GM18867 (cell line): ENCODE measurements around the gene FLT3.
A peak's percentile ranks its signal among the peaks of the same experiment; 100 is the strongest.
"Not testable (repeated sequence)": the region's sequence is repeated elsewhere in the genome, so short reads cannot be mapped to it uniquely, and the experiment has no call there.

Experiments used
- ATAC-seq: cut with Tn5 transposase; IDR thresholded peaks from one replicate; pipeline ENCODE4 v1.9.1; 2021; ENCODE audit warnings: mild to moderate bottlenecking, moderate library complexity; ENCODE audit not compliant: unreplicated experiment

Gene FLT3

DNA sequence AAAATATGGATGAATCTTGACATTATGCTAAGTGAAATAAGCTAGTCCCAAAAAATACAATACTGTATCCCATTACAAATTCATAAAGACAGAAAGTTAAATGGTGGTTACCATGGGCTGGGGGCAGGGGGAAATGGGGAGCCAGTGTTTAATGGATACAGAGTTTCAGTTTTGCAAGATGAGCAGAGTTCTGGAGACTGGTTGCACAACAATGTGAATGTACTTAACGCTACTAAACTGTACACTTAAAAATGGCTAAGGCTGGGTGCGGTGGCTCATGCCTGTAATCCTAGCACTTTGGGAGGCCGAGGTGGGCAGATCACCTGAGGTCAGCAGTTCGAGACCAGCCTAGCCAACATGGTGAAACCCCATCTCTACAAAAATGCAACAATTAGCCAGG, 1.5 kb upstream of the FLT3 start:
- ATAC-seq = not testable (repeated sequence)

DNA sequence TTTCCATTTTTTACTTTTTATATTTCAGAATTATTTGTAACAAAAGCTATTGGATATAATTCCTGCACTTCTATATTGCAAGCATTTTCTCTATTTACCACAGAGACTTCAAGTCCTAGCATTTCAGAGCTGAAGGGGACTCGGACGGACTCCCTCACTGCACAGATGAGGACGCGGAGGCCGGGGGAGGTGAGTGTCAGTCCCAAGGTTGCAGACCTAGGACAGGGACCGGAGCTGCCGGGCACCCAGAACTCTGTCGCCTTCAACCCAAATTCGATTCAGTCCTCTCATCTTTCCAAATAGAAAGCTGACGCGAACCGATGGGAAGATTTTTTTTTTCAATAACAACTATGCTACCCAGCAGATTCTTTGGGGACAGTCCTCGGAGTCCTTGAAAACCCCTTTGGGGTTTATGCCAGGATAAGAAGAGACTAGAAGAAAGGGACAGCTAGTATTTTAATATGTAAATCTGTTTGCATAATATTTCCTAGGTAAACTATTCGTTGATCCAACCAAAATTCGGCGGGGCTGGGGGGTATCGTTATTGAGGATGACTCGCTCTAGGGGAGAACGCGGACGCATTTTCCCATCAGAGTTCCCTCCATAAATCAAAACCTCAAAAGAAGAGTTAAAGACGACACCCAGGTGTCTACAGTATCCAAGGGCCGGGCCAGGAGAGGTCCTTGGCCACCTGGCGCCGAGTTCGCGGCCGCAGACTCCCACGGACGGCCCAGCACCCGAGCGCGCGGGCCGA, 803 bp downstream of the FLT3 start:
- ATAC-seq = no peak

DNA sequence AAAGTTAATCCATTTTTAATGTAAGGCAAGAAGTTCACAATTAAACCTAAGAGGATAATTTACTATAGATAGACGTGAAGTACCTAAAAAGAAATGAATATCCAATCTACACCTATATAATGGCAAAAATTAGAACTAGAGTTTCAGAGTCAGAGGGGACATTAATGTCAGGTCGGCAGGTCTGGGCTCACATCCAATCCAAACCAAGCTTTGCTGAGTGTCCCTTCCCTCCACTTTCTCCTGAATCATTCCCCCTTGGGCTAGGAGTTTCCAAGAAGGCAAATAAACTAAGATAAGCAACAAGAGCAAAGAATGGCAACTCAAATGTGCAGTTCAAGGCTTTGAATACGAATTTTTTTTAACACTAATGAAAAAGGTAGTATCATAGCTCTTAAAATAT, 2.9 kb downstream of the FLT3 start:
- ATAC-seq = no peak

DNA sequence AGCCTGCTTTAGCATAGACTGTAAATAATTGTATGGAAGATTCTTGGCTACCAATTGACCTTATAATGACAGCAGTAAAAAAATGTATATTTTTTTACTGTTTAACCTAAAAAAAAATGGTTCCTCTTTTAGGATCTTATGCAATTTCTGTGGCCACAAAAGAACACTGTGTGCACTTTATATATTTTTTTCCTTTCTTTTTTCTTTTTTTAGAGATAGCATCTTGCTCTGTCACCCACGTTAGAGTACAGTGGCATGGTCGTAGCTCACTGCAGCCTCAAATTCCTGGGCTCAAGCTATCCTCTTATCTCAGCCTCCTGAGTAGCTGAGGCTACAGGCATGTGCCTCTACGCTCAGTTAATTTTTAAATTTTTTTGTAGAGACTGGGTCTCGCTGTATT, 6.1 kb downstream of the FLT3 start:
- no peak for ATAC-seq

DNA sequence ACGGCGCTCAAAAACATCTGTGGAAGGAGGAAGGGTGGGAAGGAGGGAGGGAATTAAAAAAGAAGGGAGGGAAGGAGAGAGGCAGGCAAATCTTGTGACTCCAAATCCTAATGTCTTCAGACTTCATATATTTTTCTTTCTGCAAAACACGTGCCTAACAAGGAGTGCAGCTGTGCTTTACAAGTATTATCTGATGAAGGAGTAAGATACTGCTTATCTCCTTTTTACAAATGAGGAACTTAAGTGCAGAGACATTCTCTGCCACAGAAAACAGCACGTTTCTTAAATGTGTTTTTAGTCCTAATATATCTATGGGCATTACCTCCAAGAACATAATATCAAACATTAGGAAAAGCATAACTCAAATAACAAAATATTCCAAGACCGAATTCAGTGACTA, 6.5 kb downstream of the FLT3 start:
- no peak for ATAC-seq

DNA sequence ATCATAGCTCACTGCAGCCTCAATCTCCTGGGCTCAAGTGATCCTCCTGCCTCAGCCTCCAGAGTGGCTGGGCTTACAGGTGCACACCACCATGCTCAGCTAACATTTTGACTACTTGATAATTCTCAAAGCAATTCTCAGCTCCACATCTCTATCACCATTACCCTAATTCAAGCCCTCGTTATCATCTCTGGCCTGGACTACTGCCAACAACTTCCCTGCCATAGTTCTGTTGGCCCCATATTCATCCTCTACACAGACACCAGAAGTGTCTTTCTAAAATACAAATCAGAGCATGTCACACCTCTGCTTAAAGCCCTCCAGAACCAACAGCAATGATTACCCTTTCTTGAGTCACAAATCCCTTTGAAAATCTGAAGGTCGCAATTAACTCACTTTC, 7.9 kb downstream of the FLT3 start:
- no peak for ATAC-seq

DNA sequence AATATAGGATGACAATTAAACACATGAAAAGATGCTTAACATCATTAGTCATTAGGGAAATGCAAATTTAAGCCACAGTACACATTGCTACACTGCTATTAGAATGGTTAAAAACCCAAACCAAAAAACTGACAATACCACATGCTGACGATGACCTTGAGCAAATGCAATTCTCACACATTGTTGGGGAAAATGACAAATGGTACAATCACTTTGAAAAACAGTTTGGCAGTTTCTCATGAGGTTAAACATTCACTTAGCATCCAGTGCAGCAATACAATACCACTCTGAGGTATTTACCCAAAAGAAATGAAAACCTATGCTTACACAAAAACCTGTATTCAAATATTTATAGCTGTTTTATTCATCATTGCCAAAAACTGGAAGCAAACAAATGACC, 11.3 kb downstream of the FLT3 start:
- peak; percentile 40 for ATAC-seq

DNA sequence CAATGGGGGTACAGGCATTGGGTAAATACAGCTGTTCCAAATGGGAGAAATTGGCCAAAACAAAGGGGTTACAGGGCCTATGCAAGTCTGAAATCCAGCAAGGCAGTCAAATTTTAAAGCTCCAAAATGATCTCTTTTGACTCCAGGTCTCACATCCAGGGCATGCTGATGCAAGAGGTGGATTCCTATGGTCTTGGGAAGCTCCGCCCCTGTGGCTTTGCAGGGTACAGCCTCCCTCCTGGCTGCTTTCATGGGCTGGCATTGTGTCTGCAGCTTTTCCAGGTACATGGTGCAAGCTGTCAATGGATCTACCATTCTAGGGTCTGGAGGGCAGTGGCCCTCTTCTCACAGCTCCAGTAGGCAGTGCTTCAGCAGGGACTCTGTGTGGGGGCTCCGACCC, 22.6 kb downstream of the FLT3 start:
- ATAC-seq = not testable (repeated sequence)

DNA sequence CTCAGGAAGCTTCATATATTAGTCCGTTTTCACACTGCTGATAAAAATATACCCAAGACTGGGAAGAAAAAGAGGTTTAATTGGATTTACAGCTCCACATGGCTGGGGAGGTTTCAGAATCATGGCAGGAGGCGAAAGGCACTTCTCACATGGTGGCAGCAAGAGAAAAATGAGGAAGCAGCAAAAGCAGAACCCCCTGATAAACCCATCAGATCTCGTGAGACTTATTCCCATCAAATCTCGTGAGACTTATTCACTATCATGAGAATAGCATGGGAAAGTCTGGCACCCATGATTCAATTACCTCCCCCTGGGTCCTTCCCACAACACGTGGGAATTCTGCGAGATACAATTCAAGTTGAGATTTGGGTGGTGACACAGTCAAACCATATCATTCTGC, 23.1 kb downstream of the FLT3 start:
- no peak for ATAC-seq

DNA sequence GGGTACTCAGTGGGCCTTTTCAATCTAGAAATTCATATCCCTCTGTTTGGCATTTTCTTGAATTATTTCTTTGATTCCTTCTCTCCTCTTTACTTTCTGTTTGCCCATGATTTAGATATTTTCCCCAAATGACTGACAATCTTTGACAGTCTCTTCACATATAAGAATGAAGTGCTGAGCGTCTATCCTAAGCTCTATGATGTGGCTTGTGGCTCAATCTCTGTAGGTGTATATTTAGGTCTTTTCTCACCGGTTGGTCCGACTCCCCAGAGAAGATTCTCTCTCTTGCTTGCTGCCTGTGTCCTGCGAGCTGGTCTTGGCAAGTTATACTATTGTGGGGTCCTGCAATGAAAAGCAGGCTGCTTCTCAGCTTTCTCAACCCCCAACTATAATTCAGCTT, 29.0 kb downstream of the FLT3 start:
- ATAC-seq = no peak

DNA sequence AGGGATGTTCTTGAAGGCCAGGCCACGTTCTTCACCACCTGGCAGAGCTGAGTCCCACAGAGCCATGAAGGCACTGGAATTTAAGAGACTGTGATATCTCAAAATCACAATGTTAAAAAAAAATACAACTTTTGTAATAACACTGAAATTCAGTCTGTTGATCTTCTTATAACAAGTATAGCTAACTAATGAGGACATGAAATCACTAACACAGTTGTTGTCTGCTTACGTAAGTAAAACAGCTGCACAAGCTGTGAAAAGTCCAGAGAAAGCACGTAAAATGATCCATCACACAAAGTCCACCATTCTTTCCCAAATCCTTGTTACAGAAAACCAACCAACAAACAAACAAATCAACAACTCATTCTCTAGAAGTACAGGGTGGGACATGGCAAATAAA, 32.9 kb downstream of the FLT3 start:
- no peak for ATAC-seq

DNA sequence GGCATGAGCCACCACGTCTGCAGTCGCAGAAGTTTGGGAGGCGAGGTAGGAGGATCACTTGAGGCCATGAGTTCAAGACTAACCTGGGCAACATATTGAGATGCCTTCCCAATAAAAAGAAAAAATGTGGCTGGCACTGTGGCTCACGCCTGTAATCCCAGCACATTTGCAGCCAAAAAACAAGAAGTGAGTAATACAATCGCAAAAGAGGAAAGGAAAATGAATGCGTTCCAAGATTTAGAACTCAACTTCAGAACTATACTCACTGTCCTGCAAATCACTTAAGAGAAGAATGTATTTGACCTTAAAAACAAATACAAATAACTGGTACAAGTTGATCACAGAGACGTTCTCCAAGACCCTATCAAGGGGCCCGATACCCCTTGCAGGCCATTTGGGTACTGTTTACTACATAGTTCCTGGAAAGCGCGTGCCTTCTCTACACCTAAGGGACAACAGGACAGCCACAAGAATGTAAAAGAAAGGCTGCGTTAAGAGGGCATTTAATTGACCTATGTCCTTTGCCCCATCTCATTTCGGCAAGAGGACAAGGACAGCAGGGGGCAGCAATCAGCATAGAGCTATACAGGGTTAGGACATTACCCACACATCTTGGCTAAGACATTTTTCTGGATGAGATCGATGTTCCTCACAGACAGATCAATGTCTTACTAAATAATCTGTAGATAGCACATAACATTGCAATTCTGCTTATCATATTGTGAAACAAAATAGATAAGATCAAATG, 41.3 kb downstream of the FLT3 start:
- no peak for ATAC-seq

DNA sequence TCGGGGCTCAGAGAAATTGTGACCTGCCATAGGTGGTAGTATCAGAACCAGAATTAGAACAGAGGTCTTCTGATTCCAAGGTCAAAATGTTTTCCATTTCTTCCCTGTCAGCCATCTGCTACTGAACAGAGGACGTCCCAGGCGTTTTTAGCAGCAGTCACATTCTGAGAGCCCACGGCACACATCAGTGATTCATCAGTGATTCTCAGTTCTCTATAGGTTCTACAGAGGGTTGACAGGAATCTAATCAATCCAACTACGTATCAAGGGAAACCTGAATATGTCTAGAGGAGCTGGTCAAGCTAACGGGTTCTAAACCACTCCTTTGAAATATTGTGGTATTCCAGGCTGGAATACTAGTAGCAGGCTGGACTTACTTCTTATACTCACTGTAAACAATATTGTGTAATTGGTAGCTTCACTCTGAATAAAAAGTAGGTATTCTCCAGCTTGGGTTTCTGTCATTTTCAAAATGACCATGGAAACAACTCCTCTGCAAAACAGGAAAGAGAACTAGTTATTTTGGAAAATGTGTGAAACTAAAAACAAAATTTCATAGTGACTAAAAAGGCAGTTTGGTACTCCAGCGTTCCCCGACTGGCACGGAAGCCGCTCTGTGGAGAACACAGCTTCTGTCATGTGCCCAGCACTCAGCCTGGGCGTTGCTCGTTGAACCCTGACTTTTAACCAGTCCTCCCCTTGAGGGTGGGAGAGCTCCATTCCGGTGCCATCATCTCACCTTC, 43.2 kb downstream of the FLT3 start:
- ATAC-seq = peak; percentile 71

DNA sequence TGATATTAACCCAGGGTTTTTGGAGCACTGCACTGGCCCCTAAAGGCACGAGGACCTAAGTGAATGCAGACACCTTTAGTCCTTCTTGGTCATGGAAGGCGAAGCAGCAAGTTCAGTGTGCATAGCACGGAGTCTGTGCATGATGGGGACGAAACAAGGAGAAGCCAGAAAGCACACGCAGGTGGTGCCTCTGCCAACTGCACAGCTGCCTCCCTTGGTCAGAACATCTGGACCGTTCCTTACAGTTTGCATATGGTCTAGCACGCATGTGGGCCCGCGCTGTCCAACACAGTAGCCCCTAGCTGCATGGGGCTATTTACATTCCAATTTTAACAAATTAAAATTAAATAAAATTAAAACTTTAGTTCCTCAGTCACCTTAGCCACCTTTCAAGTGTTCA, 44.0 kb downstream of the FLT3 start:
- ATAC-seq = no peak

DNA sequence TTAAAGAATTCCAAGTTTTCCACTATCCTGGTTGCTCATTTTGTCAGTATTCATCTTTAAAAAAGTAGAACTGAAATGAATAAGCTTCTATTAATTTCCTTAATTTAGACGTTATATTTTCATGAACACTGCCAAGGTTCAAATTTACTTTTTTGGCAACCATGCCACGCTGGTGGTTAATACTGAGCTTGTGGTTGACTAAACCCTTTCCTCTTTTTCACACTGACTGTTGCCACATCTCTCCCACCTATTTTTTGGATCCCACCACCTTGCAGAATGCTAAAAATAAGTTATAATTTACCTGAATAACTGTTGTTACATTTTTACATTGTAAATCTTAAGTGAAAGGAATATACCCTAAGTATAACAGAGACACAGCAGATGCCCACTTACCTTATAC, 45.0 kb downstream of the FLT3 start:
- no peak for ATAC-seq

DNA sequence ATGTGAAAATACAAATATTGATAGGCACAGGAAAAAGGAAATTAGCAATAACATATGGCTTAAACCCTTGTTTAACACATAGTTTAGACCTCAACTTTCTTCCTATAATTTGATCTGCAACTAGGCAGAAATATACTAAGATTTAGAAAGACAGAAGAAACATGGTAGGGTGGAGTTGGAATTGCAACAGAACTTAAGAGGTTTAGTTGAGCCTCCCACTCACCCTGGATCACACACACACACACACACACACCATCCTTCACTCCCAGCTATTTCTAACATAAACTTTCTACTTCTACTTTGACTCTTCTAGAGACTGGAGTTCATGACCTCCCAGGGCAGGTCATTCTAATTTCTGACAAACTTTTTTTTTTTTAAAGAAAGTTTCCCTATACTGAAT, 47.4 kb downstream of the FLT3 start:
- ATAC-seq = no peak

DNA sequence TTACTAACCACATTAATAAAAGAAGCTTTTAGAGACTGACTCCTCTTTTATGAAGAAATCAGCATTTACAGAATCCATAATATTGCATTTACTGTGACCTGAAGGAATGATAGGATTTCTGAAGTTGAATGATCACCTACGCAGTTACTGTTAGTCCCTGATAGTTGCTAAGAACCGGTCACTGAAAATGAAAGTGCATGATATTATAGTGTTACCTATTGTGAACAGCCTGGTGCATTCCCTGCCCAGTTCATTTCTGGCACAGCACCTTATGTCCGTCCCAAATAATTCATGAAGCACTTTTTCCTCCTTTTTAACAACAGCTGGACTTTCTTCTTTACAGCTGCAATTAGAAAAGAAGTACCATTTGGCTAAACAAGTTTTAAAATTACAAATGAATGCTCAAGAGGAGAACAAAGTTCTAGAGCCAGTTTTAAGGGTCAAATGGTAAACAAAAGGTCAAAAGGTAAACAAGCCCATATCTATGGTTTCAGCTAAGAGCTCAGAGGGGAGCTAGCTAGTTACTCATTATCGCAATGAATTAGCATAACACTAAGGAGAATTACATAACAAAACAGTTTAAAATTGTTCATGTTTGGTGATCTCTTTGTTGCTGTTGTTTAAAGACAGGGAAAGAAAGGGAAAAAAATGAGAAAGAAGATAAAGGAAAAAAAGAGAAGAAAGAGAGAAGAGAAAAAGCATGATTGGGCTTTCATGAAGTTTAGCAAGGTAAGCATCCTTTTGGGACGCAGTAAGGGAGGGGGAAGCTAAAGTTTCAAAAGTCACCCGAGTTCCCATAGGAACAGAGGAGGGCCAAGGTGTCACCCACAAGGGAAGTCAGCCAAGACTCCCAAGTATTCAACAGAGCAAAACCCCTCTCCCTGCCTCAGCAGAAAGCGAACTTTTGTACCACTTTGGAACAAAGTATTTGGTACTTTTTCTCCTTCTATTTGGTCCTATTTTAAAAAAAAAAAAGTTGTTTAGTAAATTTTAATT, 50.2 kb downstream of the FLT3 start:
- ATAC-seq = peak; percentile 56

DNA sequence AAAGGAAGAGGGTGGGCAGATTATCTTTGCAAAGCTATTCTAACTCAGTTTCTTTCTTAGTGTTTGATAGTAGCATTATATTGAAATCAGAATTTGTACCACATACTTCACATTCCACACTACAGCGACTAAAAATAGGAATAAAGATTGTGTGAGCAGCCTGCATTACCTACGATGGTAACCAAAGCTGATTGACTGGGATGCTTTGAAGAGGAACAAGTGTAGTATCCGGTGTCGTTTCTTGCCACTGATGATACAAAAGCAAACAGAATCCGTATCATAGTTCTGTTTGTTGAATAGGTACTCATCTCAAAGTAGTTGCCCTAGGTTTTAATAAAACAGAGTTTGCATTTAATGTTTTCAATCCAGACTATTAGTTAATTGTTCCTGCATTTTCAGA, 51.2 kb downstream of the FLT3 start:
- peak; percentile 24 for ATAC-seq

DNA sequence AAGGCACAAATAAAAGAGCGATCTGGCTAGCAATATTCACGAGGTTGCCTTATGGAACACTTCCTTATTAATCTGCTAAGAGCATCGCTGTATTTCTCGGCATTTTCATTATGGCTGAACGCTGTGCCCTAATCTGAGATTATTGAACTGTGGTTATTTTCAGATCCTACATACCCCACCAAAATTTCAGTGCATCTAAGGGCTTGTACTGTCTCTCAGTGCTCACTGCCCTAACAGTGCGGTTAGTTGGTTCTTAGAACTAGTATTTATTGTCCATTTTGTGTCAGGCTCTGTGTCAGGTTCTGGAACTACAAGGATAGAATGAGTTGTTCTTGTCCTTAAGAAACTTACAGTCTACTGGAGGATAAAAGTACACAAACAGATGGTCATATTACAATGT, 51.6 kb downstream of the FLT3 start:
- ATAC-seq = no peak

DNA sequence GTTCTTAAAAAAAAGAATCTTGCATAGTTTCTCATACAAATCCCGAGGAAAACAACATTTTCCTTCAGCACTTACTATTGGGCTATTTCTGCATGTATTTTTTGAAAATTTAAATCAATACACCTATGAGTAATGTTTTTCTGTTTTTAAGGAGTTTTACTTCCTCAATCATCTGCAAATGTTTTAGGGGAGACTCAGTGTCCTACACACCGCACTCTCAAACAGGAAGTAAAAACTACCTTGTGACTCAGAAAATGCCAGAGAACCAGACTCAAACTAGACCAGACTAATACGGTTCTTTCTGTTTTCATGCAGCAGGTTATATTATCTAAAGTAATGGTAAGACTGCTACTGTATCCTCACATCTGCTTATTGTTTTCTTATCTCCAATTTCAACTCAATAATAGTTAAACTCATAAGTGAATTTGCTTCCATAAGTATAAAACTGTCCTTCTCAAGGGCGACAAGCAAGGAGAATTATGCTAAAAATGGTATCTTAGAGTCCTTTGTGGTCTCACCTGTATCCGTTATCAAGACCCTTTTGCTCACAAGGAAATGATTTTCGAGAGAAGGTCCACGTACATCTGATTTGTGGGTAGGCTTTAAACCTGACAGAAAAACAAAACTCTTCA, 52.5 kb downstream of the FLT3 start:
- ATAC-seq = peak; percentile 92
